ENCODE data around the gene YEATS4. TPM values are rescaled to one million over a fixed set of nuclear protein-coding genes. Genes with fewer than 3 reads are reported as not detected.

Gene YEATS4
- total RNA-seq, 4 donors from 2014 or later: 10.0 to 21.7 (median 16.8) TPM

DNA sequence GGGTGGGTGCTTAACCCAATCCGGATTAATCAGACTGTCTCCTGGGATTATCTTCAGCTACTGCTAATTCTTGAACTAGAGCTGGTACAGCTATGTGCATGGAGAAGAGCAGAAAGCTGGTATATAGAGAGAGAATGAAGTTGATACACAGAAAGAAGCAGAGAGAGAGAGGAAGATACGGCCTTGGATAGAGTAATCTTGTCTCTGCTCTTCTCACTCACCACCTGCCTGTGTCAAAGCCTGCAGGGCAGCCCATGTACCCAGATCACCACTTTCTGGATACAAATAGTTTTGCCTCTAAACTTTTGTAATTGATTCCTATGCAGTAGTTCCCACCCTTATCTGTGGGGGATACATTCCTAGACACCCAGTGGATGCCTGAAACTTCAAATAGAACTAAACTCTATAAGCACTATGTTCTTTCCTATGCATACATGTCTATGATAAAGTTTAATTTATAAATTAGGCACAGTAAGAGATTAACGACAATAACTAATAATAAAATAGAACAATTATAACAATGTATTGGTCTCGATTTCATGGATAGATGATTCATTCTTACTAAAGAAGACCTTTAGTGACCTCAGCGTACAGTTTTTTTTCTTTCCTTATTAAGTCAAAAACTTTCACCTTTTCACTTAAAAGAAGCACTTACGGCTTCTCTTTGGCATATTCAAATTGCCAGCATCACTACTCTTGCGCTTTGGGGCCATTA is 45.5 kb downstream of the YEATS4 start:
- intact Hi-C loops (cut with DNase I; ENCODE audit: low total_unique reads): no loop called here
- 91 to 94% methylated on average over 7 of the region's 7 CpGs for WGBS, 2 donors
- DNase-seq (ENCODE audit: low spot score in 2 of 2): no peak
- TF ChIP-seq POLR2A (IDR thresholded peaks at IDR 0.05): no peak
- TF ChIP-seq, protein P1, sequence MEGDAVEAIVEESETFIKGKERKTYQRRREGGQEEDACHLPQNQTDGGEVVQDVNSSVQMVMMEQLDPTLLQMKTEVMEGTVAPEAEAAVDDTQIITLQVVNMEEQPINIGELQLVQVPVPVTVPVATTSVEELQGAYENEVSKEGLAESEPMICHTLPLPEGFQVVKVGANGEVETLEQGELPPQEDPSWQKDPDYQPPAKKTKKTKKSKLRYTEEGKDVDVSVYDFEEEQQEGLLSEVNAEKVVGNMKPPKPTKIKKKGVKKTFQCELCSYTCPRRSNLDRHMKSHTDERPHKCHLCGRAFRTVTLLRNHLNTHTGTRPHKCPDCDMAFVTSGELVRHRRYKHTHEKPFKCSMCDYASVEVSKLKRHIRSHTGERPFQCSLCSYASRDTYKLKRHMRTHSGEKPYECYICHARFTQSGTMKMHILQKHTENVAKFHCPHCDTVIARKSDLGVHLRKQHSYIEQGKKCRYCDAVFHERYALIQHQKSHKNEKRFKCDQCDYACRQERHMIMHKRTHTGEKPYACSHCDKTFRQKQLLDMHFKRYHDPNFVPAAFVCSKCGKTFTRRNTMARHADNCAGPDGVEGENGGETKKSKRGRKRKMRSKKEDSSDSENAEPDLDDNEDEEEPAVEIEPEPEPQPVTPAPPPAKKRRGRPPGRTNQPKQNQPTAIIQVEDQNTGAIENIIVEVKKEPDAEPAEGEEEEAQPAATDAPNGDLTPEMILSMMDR (IDR thresholded peaks at IDR 0.05): no peak
- no peak overlapping the region for H3K4me3 ChIP-seq (ENCODE audit: low read depth, poor library complexity, severe bottlenecking)

DNA sequence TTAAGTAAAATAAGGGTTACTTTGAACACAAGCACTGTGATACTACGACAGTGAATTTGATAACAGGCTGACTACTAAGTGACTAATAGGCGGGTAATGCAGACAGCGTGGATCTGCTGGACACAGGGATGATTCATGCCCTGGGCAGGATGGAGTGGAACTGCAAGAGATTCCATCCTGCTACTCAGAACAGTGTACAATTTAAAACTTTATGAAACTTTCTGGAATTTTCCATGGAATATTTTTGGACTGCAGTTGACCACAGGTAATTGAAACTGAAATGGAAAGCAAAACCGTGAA is 46.0 kb downstream of the YEATS4 start:
- intact Hi-C loops (cut with DNase I; ENCODE audit: low total_unique reads): no loop called here
- WGBS, 2 donors: 58 to 66% methylated on average over 4 of the region's 4 CpGs
- TF ChIP-seq POLR2A (IDR thresholded peaks at IDR 0.05): no peak
- no peak for DNase-seq (ENCODE audit: low spot score in 2 of 2)
- H3K4me3 ChIP-seq (ENCODE audit: low read depth, poor library complexity, severe bottlenecking): no peak overlapping the region

DNA sequence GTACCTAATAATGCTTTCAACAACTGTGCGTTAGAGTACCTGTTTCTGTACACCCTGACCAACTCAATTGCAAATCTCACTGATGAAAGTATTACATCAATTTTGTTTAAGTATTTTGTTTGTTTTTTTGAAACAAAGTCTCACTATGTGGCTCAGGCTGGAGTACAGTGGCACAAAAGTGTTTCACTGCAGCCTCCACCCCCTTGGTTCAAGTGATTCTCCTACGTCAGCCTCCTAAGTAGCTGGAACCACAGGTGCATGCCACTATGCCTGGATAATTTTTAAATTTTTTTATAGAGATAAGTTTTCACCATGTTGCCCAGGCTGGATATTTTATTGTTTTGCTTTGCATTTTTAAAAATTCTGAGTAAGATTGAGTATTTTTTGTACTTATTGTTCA is 46.7 kb downstream of the YEATS4 start:
- intact Hi-C loops (cut with DNase I; ENCODE audit: low total_unique reads): no loop called here
- DNase-seq (ENCODE audit: low spot score in 2 of 2): no peak
- no peak overlapping the region for H3K4me3 ChIP-seq (ENCODE audit: low read depth, poor library complexity, severe bottlenecking)
- WGBS, 2 donors: 96 to 97% methylated on average over 2 of the region's 2 CpGs
- TF ChIP-seq POLR2A (IDR thresholded peaks at IDR 0.05): no peak
- TF ChIP-seq, protein P1 (IDR thresholded peaks at IDR 0.05): no peak

DNA sequence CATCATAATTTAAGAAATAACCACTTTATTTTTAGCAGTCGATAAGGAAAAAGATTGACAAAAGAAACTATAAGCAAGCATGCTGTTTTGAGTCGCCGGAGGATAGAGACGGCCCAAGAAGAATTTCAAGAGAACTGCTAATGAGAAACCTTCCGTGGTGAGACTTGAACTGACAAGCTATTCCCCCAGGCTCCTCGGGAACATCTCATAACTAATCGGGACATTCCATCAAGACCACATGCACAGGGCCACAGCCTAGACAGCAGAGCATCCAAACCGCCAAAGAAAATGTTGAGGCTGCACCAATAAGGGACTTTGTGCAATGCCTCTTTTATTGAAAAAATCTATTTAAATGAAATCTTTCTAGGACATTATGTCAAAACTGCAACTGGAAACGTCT is 51.0 kb downstream of the YEATS4 start:
- no peak for DNase-seq (ENCODE audit: low spot score in 2 of 2)
- TF ChIP-seq, protein P1 (IDR thresholded peaks at IDR 0.05): no peak
- no peak for TF ChIP-seq POLR2A (IDR thresholded peaks at IDR 0.05)
- no peak overlapping the region for H3K4me3 ChIP-seq (ENCODE audit: low read depth, poor library complexity, severe bottlenecking)
- 77 to 85% methylated on average over 9 of the region's 9 CpGs for WGBS, 2 donors
- intact Hi-C loops (cut with DNase I; ENCODE audit: low total_unique reads): loop anchor here (10.0 kb wide), 1 partner anchor 164 kb away; no protein-coding TSS in a partner anchor

DNA sequence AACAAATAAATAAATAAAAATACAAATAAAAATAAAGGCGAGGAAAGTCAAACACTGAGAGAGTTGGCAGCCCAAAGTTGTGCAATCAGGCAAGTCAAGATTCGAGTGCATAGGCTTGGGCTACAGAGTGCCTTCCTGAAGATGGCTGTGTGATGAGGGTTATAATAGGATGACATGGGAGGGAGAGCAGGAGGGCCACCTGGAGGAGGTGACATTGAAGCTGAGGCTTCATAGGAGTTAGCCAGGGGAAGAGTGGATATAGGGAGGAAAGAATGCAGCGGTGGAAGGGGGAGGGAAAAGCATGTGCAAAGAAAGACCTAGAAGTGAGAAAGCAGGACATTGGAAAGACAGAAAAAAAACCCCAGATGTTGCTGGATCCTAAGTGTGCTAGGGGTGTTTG is 53.1 kb downstream of the YEATS4 start:
- intact Hi-C loops (cut with DNase I; ENCODE audit: low total_unique reads): loop anchor here (10.0 kb wide), 1 partner anchor 162 kb away; no protein-coding TSS in a partner anchor
- whole genome bisulfite sequencing, 2 donors: 89 to 94% methylated on average over 3 of the region's 3 CpGs
- DNase-seq (ENCODE audit: low spot score in 2 of 2): no peak
- TF ChIP-seq, protein P1 (IDR thresholded peaks at IDR 0.05): no peak
- no peak for TF ChIP-seq POLR2A (IDR thresholded peaks at IDR 0.05)
- no peak overlapping the region for H3K4me3 ChIP-seq (ENCODE audit: low read depth, poor library complexity, severe bottlenecking)

DNA sequence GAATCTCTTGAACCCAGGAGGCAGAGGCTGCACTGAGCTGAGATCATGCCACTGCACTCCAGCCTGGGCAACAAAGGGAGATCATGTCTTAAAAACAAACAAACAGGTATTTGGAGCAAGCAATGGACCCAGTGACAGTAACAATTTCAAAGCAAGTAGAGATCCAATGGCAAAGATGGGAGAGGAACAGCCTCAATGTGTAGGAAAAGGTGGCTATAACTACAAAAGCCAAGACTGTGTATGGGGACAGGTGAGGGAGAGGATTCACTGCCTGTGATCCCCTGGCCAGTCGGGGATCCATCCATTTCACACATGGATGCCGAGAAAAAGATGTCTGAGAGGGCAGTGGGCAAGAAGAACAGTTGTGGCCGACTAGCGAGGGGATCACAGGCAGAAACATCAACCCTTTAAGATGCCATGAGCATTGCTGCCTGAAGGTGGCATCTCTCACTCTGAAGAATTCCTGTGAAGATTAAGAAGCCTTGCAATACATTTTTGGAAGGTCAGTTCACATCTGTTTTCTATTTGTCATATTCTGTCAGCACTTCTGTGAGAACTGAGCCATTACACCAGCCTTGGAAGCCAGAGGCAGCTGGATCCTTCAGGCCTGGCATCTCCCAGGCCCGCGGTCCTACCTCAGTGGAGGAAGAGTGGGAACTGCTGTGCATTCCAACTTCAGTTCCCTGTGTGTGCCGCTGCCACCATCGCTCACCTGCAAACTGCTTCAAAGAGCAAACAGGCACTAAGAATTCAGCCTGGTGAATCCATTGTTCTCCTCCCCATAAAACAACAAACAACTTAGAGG is 56.1 kb downstream of the YEATS4 start:
- intact Hi-C loops (cut with DNase I; ENCODE audit: low total_unique reads): loop anchor here (10.0 kb wide), 1 partner anchor 159 kb away; no protein-coding TSS in a partner anchor
- no peak overlapping the region for H3K4me3 ChIP-seq (ENCODE audit: low read depth, poor library complexity, severe bottlenecking)
- WGBS, 2 donors: 36 to 38% methylated on average over 8 of the region's 8 CpGs
- DNase-seq (ENCODE audit: low spot score in 2 of 2): peak; percentile 51 to 86
- TF ChIP-seq POLR2A (IDR thresholded peaks at IDR 0.05): no peak
- TF ChIP-seq, protein P1 (IDR thresholded peaks at IDR 0.05): peak in 1 of 3 donors; percentile 55

Data from lower leg skin (tissue), 4 donors.